ENCODE measurements around the gene ADAMTS3. TPM values are rescaled to one million over a fixed set of nuclear protein-coding genes. Genes with fewer than 3 reads are reported as not detected.

ADAMTS3 gene
- total and polyA plus RNA-seq, 9 of the 15 experiments (the other 6 are each of a cell fraction or from before 2014, with no cell fraction given) = 4.0 to 18.0 (median 12.1) TPM

GRCh38 chr4:72569719-72570235 lies 756 bp upstream of the ADAMTS3 start (continued):
- TF ChIP-seq CREM (IDR thresholded peaks at IDR 0.05; ENCODE audit: low read depth) = peak; percentile 39; the same call in 1 of the 2 replicates

- WGBS (ENCODE audit: insufficient coverage, low coverage, missing lambda C conversion rate) = 0% methylated on average over 37 of the region's 41 CpGs
- peak; percentile 93 for FAIRE-seq
- in situ Hi-C loops (cut with MboI) = no loop called here
- TF ChIP-seq PYGO2 (tag; IDR thresholded peaks at IDR 0.05) (no peak), FOXJ3 (CRISPR knock-in tag; IDR thresholded peaks at IDR 0.05) (no peak), ZNF134 (CRISPR knock-in tag; conservative IDR thresholded peaks at IDR 0.05) (no peak), SMARCC2 (IDR thresholded peaks at IDR 0.05; ENCODE audit: low read depth) (no peak), GTF2E2 (tag; IDR thresholded peaks at IDR 0.05) (0 out of 2 replicates have a peak, but pooled peaks have one; percentile 3), CCNT2 (IDR thresholded peaks at IDR 0.05; ENCODE audit: borderline replicate concordance, extremely low read depth, insufficient read length, low read depth, low read length) (peak; percentile 29), POLR2H (tag; IDR thresholded peaks at IDR 0.05; ENCODE audit: low read depth) (peak; percentile 34), POLR2B (IDR thresholded peaks at IDR 0.05; ENCODE audit: low read depth, partially characterized antibody) (peak; percentile 47), MAZ (CRISPR knock-in tag; conservative IDR thresholded peaks at IDR 0.05 in 1 of 2, IDR thresholded peaks at IDR 0.05 in 1 of 2) (peak; percentile 25 to 70; a peak in 2 of 4 replicates), MEF2A (IDR thresholded peaks at IDR 0.05; ENCODE audit: control insufficient read depth, low read depth, low read length) (no peak), SETDB1 (IDR thresholded peaks at IDR 0.05; ENCODE audit: low read length) (no peak), GTF3C2 (IDR thresholded peaks at IDR 0.05; ENCODE audit: borderline replicate concordance, extremely low read depth, insufficient read length) (no peak), CREB5 (CRISPR knock-in tag; IDR thresholded peaks at IDR 0.05) (no peak)
These were observed 973 bp downstream of the ADAMTS3 start for GRCh38 chr4:72567821-72568675.

More at GRCh38 chr4:72567821-72568675, 973 bp downstream of the ADAMTS3 start:
- Histone ChIP-seq H3K4me2 (ENCODE audit: insufficient read depth, low read length) (peak overlapping the region; percentile 91), H3K27ac (ENCODE audit: extremely low read depth, low read depth, low read length) (peak overlapping the region; percentile 97), H3K4me1 (replicated peaks in 1 of 2; ENCODE audit: control insufficient read depth in 2 of 2, insufficient read depth in 2 of 2, low read length in 2 of 2) (peaks cover 14 to 39% of the 10 kb centered on the region in 2 experiments), H3K79me2 (ENCODE audit: control insufficient read depth, insufficient read depth, low read length) (peaks cover 49% of the 10 kb centered on the region), H4K20me1 (replicated peaks; ENCODE audit: control insufficient read depth, insufficient read depth, low read length) (no peaks in the 10 kb centered on the region), H3K9me3 (replicated peaks; ENCODE audit: control insufficient read depth, insufficient read depth, low read depth, low read length) (no peaks in the 10 kb centered on the region), H3K9me1 (ENCODE audit: control insufficient read depth, insufficient read depth, low read length) (peaks cover 4% of the 10 kb centered on the region), H3K4me3 (peak overlapping the region; percentile 60), H2AFZ (ENCODE audit: low read depth, low read length) (peak overlapping the region; percentile 88), H3K27me3 (ENCODE audit: control insufficient read depth in 2 of 2, insufficient read depth in 2 of 2, low read length in 2 of 2) (no peaks in the 10 kb centered on the region), H3K9ac (ENCODE audit: insufficient read depth in 1 of 2, low read depth in 2 of 2, low read length in 2 of 2) (peak overlapping the region; percentile 87 to 93), H3K36me3 (ENCODE audit: control insufficient read depth, insufficient read depth, low read length) (peaks cover 21% of the 10 kb centered on the region)
- BruUV-seq (replicated peaks) = TSS peak; percentile 82
- peak; percentile 78 for ATAC-seq
- peak; percentile 71 to 97 (median 80) for DNase-seq (ENCODE audit: extremely low read depth in 1 of 4, low spot score in 3 of 4)
- CTCF ChIA-PET (ENCODE audit: low intra/inter-chr PET ratio) = no interaction called here
- POLR2A ChIA-PET = interaction anchor here (0.7 to 1.4 kb wide), 7 partner anchors 8 to 405 kb away, joined by 3 to 7 read pairs (median 5); no protein-coding TSS in a partner anchor
- intact Hi-C loops (cut with micrococcal nuclease) = loop anchor here (1.0 to 5.0 kb wide), 4 partner anchors 13 to 134 kb away; no protein-coding TSS in a partner anchor

Data from K562 (cell line).